Nephron (organoid): ENCODE data around the gene RREB1.

Source experiments
- H3K27ac Mint-ChIP-seq, 3 experiments: 2 replicates each; pipeline ENCODE4 v1.8.0; 2020; ENCODE audit warnings: mixed read lengths in 3 of 3, mild to moderate bottlenecking in 2 of 3, moderate library complexity in 1 of 3
- H3K27me3 Mint-ChIP-seq: 2 replicates; pipeline ENCODE4 v1.8.0; 2021; ENCODE audit warnings: low read depth, mild to moderate bottlenecking, moderate library complexity, mixed read lengths
- H3K36me3 Mint-ChIP-seq: 2 replicates; pipeline ENCODE4 v1.8.0; 2020; ENCODE audit warnings: low read depth, mixed read lengths
- H3K4me1 Mint-ChIP-seq: 2 replicates; pipeline ENCODE4 v1.8.0; 2020; ENCODE audit warnings: mixed read lengths
- H3K4me3 Mint-ChIP-seq, 3 experiments: 2 replicates each; pipeline ENCODE4 v1.8.0; 2020; ENCODE audit warnings: mild to moderate bottlenecking in 3 of 3, mixed read lengths in 3 of 3, moderate library complexity in 2 of 3
- H3K9me3 Mint-ChIP-seq: 2 replicates; pipeline ENCODE4 v1.8.0; 2020; ENCODE audit warnings: mixed read lengths
- CTCF ChIP-seq, 3 experiments: fragments of 200-600 bp; sonication (generic); IDR thresholded peaks; one replicate each; pipeline ENCODE4 v1.5.0; 2021; ENCODE audit warnings: antibody characterized with exemption in 3 of 3; ENCODE audit not compliant: unreplicated experiment in 3 of 3

The RREB1 gene

GRCh38 chr6:7285416-7285815, 177.7 kb downstream of the RREB1 start:
- no peak overlapping the region for H3K4me3 Mint-ChIP-seq
- no peaks in the 10 kb centered on the region for H3K9me3 Mint-ChIP-seq
- H3K27me3 Mint-ChIP-seq = no peaks in the 10 kb centered on the region
- no peak overlapping the region for H3K27ac Mint-ChIP-seq
- H3K4me1 Mint-ChIP-seq = no peaks in the 10 kb centered on the region
- H3K36me3 Mint-ChIP-seq = peaks cover 44% of the 10 kb centered on the region
- TF ChIP-seq CTCF (IDR thresholded peaks at IDR 0.05; ENCODE audit: unreplicated experiment in 3 of 3) = no peak

DNA sequence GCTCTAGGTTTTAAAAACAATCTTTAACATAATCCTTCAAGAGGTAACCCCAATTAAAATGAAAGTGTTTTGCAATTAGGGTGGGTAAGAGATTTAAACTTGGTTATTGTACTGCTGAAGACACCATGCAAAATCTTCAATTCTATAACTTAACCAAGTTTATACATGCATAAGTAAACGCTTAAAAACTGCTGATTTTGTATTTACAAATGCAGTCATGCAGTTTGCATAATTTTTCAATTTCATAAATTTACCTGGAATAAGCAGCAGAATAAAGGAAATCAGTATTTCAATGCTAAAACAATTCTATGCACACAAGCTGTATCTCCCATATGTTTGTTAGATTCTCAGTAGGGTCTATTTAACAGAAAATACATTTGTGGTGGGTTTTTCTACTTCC, 182.3 kb downstream of the RREB1 start:
- TF ChIP-seq CTCF (IDR thresholded peaks at IDR 0.05; ENCODE audit: unreplicated experiment in 3 of 3) = no peak
- Mint-ChIP-seq H3K9me3 (no peaks in the 10 kb centered on the region), H3K4me1 (no peaks in the 10 kb centered on the region), H3K4me3 (no peak overlapping the region), H3K27me3 (no peaks in the 10 kb centered on the region), H3K27ac (no peak overlapping the region), H3K36me3 (peaks cover 62% of the 10 kb centered on the region)

DNA sequence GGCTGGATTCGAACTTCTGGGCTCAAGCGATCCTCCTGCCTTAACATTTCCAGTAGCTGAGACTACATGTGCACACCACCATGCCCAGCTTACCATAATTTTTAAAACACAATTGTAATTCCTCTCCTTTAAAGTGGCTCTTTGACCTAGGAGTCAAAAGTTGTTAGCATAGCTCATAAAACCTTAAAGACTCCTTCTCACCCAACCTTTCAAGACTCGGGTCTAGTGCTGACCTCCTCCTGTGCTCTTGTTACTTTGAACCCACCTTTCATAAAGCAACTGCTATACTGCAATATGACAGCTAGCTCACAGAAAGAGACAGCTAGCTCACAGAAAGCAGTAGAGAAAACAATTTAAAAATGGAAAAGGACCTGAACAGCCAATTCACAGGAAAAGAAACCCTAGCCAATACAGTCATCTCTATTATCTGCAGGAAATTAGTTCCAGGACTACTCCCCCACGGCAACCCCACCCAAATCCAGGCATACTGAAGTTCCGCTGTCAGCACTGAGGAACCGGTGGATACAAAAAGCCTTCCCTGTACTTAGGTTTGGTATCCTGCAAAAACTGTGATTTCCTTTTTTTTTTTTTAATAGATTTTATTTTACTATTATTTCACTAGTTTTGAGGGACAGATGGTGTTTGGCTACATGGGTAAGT, 185.0 kb downstream of the RREB1 start:
- no peak for TF ChIP-seq CTCF (IDR thresholded peaks at IDR 0.05; ENCODE audit: unreplicated experiment in 3 of 3)
- H3K9me3 Mint-ChIP-seq = no peaks in the 10 kb centered on the region
- H3K27me3 Mint-ChIP-seq = no peaks in the 10 kb centered on the region
- H3K4me1 Mint-ChIP-seq = no peaks in the 10 kb centered on the region
- peak overlapping the region in 1 of 3 experiments; percentile 63 for H3K27ac Mint-ChIP-seq
- no peak overlapping the region for H3K4me3 Mint-ChIP-seq
- H3K36me3 Mint-ChIP-seq = peaks cover 63% of the 10 kb centered on the region

GRCh38 chr6:7295916-7296315, 188.2 kb downstream of the RREB1 start:
- no peaks in the 10 kb centered on the region for H3K4me1 Mint-ChIP-seq
- H3K36me3 Mint-ChIP-seq = peaks cover 66% of the 10 kb centered on the region
- TF ChIP-seq CTCF (IDR thresholded peaks at IDR 0.05; ENCODE audit: unreplicated experiment in 3 of 3) = no peak
- no peak overlapping the region for H3K4me3 Mint-ChIP-seq
- no peak overlapping the region for H3K27ac Mint-ChIP-seq
- no peaks in the 10 kb centered on the region for H3K27me3 Mint-ChIP-seq
- H3K9me3 Mint-ChIP-seq = no peaks in the 10 kb centered on the region

DNA sequence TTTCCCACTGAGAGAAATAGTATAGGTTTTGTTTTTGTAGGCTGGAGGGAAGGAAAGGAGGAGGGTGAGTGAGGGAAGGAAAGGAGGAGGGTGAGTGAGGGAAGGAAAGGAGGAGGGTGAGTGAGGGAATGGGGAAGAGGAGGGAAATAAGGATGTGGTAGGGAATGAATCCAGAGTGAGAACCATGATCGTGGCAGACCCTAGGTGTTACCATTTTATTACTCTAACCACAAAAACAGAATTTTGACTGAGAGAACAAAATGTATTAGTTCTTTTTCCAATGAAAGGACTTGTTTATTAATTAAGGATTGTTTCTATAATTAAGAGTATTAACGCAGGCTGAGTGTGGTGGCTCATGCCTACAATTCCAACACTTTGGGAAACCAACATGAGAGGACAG, 188.8 kb downstream of the RREB1 start:
- TF ChIP-seq CTCF (IDR thresholded peaks at IDR 0.05; ENCODE audit: unreplicated experiment in 3 of 3) = no peak
- Mint-ChIP-seq H3K9me3 (no peaks in the 10 kb centered on the region), H3K4me1 (no peaks in the 10 kb centered on the region)

GRCh38 chr6:7298113-7298512, 190.4 kb downstream of the RREB1 start:
- no peak overlapping the region for H3K27ac Mint-ChIP-seq
- no peaks in the 10 kb centered on the region for H3K4me1 Mint-ChIP-seq
- H3K27me3 Mint-ChIP-seq = no peaks in the 10 kb centered on the region
- no peak for TF ChIP-seq CTCF (IDR thresholded peaks at IDR 0.05; ENCODE audit: unreplicated experiment in 3 of 3)
- H3K4me3 Mint-ChIP-seq = no peak overlapping the region
- H3K9me3 Mint-ChIP-seq = no peaks in the 10 kb centered on the region
- peaks cover 74% of the 10 kb centered on the region for H3K36me3 Mint-ChIP-seq

More for the DNA sequence above, 188.8 kb downstream of the RREB1 start:
- H3K27ac Mint-ChIP-seq = no peak overlapping the region
- peaks cover 73% of the 10 kb centered on the region for H3K36me3 Mint-ChIP-seq
- H3K4me3 Mint-ChIP-seq = no peak overlapping the region
- no peaks in the 10 kb centered on the region for H3K27me3 Mint-ChIP-seq
